HEK293T (cell line): ENCODE results near the gene TXLNB.

ENCODE experiments used
- CTCF ChIA-PET: fragments of 350-600 bp; formaldehyde crosslinking; extraction: SDS; loops from one replicate; lab custom pipeline; 2021; ENCODE audit warnings: antibody characterized with exemption, inconsistent platforms; lab: Yijun Ruan, JAX
- POLR2A ChIA-PET: fragments of 350-600 bp; formaldehyde crosslinking; extraction: SDS; loops from one replicate; lab custom pipeline; 2020; ENCODE audit warnings: antibody characterized with exemption, inconsistent platforms; lab: Yijun Ruan, JAX
- DNase-seq: peaks from one replicate; pipeline ENCODE4 v3.0.0; 2012; ENCODE audit warnings: mixed read lengths; ENCODE audit errors: extremely low spot score
- ARNT ChIP-seq: fragments of 450-650 bp; IDR thresholded peaks from 2 replicates; pipeline ENCODE4 v1.6.1; 2017; ENCODE audit warnings: mild to moderate bottlenecking
- BHLHE40 ChIP-seq: fragments of 450-650 bp; IDR thresholded peaks from 2 replicates; pipeline ENCODE4 v1.6.1; 2016; ENCODE audit warnings: mild to moderate bottlenecking, moderate library complexity, borderline replicate concordance
- CTBP1 ChIP-seq: fragments of 450-650 bp; IDR thresholded peaks from 2 replicates; pipeline ENCODE4 v1.6.1; 2016; ENCODE audit warnings: borderline replicate concordance
- ELF4 ChIP-seq: fragments of 450-650 bp; IDR thresholded peaks from 2 replicates; pipeline ENCODE4 v1.6.1; 2017; ENCODE audit warnings: antibody characterized with exemption
- FOXA1 ChIP-seq: fragments of 450-650 bp; IDR thresholded peaks from 2 replicates; pipeline ENCODE4 v1.6.1; 2016; ENCODE audit warnings: mild to moderate bottlenecking
- FOXK2 ChIP-seq: fragments of 450-650 bp; IDR thresholded peaks from 2 replicates; pipeline ENCODE4 v1.6.1; 2016; ENCODE audit warnings: mild to moderate bottlenecking
- FOXM1 ChIP-seq: fragments of 450-650 bp; IDR thresholded peaks from 2 replicates; pipeline ENCODE4 v1.6.1; 2017; ENCODE audit warnings: mild to moderate bottlenecking, borderline replicate concordance
- HDGF ChIP-seq: fragments of 450-650 bp; IDR thresholded peaks from 2 replicates; pipeline ENCODE4 v1.6.1; 2017; ENCODE audit warnings: antibody characterized with exemption, borderline replicate concordance
- L3MBTL2 ChIP-seq: fragments of 450-650 bp; conservative IDR thresholded peaks from 2 replicates; pipeline ENCODE4 v1.6.1; 2016; ENCODE audit warnings: mild to moderate bottlenecking
- LEF1 ChIP-seq: fragments of 450-650 bp; IDR thresholded peaks from 2 replicates; pipeline ENCODE4 v1.6.1; 2017; ENCODE audit warnings: mild to moderate bottlenecking, borderline replicate concordance
- NFRKB ChIP-seq: fragments of 450-650 bp; IDR thresholded peaks from 2 replicates; pipeline ENCODE4 v1.6.1; 2016; ENCODE audit warnings: mild to moderate bottlenecking, moderate library complexity
- SP1 ChIP-seq: fragments of 450-650 bp; IDR thresholded peaks from 2 replicates; pipeline ENCODE4 v1.6.1; 2017
- SUZ12 ChIP-seq: fragments of 450-650 bp; IDR thresholded peaks from 2 replicates; pipeline ENCODE4 v1.6.1; 2016; ENCODE audit warnings: mild to moderate bottlenecking
- TARDBP ChIP-seq: fragments of 450-650 bp; IDR thresholded peaks from 2 replicates; pipeline ENCODE4 v1.6.1; 2016
- ZNF384 ChIP-seq: fragments of 450-650 bp; IDR thresholded peaks from 2 replicates; pipeline ENCODE4 v1.6.1; 2016
- TF ChIP-seq, protein P1 (sequence below): fragments of 450-650 bp; IDR thresholded peaks from 2 replicates; pipeline ENCODE4 v1.6.1; 2016

TXLNB gene

DNA sequence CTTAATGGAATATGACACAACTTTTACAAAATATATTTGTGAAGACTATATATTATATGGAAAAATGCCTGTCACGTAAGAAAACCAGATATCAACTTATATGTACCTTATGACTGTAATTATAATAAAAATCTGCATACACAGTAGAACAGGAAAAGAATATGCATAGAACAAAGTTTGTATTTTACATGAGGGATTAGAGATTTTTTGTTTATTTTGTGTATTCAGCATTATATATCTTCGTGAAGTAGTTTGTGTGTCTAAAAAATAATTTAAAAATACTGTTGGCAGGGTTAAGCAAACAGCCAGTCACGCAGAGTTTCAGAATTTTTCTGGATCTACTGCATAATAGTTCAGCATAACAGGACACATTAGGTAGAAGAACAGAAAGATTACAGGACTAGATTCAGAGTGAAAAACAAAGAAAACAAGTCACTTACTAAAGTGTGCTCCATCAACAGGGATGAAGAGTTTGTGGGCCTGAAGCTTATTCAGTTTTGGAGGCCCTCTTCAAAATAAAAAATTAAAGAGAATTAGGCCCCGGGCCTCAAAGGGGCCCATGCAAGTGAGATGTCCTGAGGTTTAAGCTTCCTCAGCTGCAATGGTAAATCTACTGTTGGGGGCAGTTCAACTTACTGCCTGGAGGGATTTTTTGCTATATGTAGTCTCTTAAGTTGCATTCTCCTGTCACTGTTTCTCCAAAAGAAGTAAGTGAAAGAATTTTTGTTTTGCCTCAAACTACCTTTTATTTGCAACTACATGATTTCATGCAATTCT, 16.3 kb downstream of the TXLNB start:
- ChIA-PET POLR2A (no interaction called here), CTCF (interaction anchor here (0.6 kb wide), 1 partner anchor 804 kb away, joined by 3 read pairs; no protein-coding TSS in a partner anchor)
- no peak for DNase-seq
- no peak for TF ChIP-seq L3MBTL2

DNA sequence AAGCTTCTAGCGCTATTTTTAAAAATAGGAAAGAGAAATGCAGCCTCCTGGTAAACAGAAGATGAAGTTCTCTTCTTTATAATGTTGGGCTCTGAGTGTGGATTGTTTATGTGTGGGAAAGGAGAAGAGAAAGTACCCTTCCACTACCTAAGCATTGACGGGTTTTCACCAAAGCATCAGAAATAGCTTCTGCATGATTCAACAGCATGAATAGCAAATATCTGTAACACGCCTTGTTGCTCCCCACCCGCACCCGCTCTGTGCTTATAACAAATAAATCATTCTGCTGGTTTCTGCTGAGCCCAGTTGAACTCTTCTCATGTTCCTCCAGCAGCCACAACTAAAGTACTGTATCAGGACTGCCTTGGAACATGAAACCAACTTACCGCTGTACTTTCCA, 20.7 kb downstream of the TXLNB start:
- POLR2A ChIA-PET, result no interaction called here

DNA sequence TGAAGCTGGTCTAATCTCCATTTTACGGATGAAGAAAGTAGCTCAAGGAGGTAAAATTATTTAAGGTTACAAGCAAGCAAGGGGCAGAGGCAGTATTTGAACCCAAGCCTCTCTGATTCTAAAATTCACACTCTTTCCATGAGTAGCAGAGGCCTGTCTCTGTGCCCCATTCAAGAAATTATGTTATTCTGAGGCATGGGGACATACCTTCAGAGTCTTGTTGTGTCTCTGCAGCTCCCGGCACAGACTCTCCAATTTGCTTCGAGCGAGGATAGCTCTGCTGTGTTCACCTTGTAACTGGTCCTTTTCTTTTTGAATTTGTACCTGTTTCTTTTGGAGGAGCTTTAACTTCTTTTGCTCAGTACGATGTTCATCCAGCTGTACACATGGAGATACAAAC, 21.5 kb downstream of the TXLNB start:
- TF ChIP-seq SP1, result no peak
- TF ChIP-seq, protein P1, sequence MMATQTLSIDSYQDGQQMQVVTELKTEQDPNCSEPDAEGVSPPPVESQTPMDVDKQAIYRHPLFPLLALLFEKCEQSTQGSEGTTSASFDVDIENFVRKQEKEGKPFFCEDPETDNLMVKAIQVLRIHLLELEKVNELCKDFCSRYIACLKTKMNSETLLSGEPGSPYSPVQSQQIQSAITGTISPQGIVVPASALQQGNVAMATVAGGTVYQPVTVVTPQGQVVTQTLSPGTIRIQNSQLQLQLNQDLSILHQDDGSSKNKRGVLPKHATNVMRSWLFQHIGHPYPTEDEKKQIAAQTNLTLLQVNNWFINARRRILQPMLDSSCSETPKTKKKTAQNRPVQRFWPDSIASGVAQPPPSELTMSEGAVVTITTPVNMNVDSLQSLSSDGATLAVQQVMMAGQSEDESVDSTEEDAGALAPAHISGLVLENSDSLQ, result no peak
- TF ChIP-seq L3MBTL2, result no peak
- no peak for TF ChIP-seq ARNT
- TF ChIP-seq CTBP1, result no peak
- TF ChIP-seq ZNF384, result no peak
- TF ChIP-seq BHLHE40, result no peak
- TF ChIP-seq SUZ12, result no peak
- TF ChIP-seq FOXK2, result no peak
- TF ChIP-seq HDGF, result no peak
- CTCF ChIA-PET, result no interaction called here
- DNase-seq, result no peak
- POLR2A ChIA-PET, result no interaction called here

More for the DNA sequence above, 20.7 kb downstream of the TXLNB start:
- CTCF ChIA-PET, result no interaction called here
- no peak for DNase-seq
- TF ChIP-seq ZNF384 (no peak), CTBP1 (no peak), NFRKB (no peak), LEF1 (no peak), HDGF (no peak), ARNT (no peak)
- TF ChIP-seq, protein P1, result no peak

DNA sequence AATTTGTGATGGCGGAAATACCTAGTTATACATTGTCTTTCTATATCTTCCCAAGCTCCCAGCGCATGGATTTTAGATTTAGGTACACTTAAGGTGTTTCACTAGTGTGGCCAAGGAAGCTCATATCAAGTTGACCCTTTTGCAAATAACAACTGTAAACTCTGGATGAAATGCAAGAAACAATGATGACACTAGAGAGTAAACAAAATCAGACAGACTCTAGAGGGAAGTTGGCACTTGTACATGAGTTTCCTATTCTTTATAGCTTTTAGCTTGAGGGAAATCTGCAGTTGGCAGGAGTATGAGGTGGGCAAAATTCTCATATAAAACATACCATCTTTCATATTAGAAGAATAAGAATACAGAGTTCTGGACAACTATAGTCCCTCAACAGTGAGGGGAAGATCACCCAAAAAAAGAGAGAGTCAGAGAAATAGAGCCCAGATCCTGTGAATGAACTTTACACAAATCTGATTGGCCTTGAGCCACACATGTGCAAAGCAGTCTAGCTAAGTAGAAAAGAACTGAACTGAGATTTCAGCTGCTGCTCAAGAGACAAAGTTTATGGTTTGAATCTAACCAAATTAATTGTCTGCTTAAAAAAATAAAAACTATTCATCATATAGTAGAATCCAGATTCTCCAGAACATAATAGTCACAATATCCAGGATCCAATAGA, 26.1 kb downstream of the TXLNB start:
- ChIA-PET CTCF (interaction anchor here (1.4 kb wide), 1 partner anchor 15 kb away, joined by 3 read pairs; no protein-coding TSS in a partner anchor), POLR2A (no interaction called here)

DNA sequence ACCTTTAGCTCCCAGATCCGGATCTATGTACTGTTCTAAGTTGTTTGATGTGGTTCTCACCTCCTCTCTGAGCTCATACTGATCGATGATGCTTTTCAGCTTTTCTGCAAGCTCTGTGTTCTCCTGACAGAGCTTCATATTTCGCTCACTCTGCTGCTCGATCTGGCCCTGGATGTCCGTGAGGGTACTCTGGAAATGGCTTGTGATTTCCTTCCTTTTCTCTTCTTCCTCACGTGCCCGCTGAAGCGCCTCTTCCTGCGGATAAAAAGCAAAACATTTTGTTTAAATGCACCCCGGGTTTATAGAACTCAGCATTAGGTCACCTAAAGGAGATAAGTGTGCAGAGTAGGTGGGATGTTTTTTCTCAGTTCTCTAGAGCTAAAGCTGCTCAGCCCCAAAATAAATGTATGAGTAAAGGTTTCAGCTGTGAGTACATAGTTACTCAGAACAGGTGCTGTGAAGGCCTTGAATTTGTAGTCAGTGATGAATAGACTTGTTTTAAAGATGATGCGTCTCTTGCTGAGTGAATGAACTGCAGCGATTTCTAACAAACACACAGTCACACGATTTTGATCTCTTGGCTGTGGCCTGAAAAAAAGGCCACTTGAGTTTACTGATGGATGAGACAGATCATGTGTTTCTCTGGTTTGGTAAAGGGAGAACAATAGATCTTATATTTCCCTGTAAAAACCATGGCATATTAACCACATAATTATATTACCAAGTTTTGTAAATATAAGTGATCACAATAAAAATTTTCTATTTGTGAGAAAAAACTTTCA, 29.1 kb downstream of the TXLNB start:
- ChIA-PET POLR2A (no interaction called here), CTCF (interaction anchor here (2.2 kb wide), 1 partner anchor 12 kb away, joined by 7 read pairs; no protein-coding TSS in a partner anchor)
- DNase-seq, result no peak
- TF ChIP-seq, protein P1, result no peak
- TF ChIP-seq FOXM1, result no peak
- no peak for TF ChIP-seq NFRKB
- no peak for TF ChIP-seq SP1
- TF ChIP-seq ZNF384, result no peak
- TF ChIP-seq SUZ12, result no peak
- TF ChIP-seq L3MBTL2, result no peak
- TF ChIP-seq CTBP1, result no peak

More for the DNA sequence above, 26.1 kb downstream of the TXLNB start:
- TF ChIP-seq FOXA1, result no peak
- no peak for TF ChIP-seq L3MBTL2
- TF ChIP-seq HDGF, result no peak
- TF ChIP-seq, protein P1, result no peak
- no peak for TF ChIP-seq NFRKB
- TF ChIP-seq FOXM1, result no peak
- TF ChIP-seq TARDBP, result no peak
- TF ChIP-seq ELF4, result no peak
- no peak for TF ChIP-seq SP1
- no peak for TF ChIP-seq ARNT
- no peak for TF ChIP-seq ZNF384
- no peak for TF ChIP-seq CTBP1
- TF ChIP-seq LEF1, result no peak
- no peak for TF ChIP-seq FOXK2
- TF ChIP-seq BHLHE40, result no peak
- TF ChIP-seq SUZ12, result no peak
- no peak for DNase-seq
